SK-N-SH (cell line): ENCODE results near the gene WWOX.

Source experiments
- CTCF ChIP-seq: fragments of 200-600 bp; sonication (generic); IDR thresholded peaks from 2 replicates; pipeline ENCODE4 v1.6.1; 2017; ENCODE audit warnings: antibody characterized with exemption, mild to moderate bottlenecking, moderate library complexity
- JUND ChIP-seq: IDR thresholded peaks from 2 replicates; pipeline ENCODE4 v1.4.0; 2012
- MAX ChIP-seq: IDR thresholded peaks from 2 replicates; pipeline ENCODE4 v1.4.0; 2012; ENCODE audit warnings: low read depth
- MEF2A ChIP-seq: IDR thresholded peaks from 2 replicates; pipeline ENCODE4 v1.4.0; 2012; ENCODE audit warnings: low read depth, borderline replicate concordance
- NRF1 ChIP-seq: IDR thresholded peaks from 2 replicates; pipeline ENCODE4 v1.6.1; 2012; ENCODE audit warnings: low read depth, mild to moderate bottlenecking, low read length
- REST ChIP-seq: IDR thresholded peaks from 2 replicates; pipeline ENCODE4 v1.6.1; 2012; ENCODE audit warnings: mild to moderate bottlenecking, low read depth, low read length, moderate library complexity
- TAF1 ChIP-seq: IDR thresholded peaks from 2 replicates; pipeline ENCODE4 v1.6.1; 2012; ENCODE audit warnings: low read depth, mild to moderate bottlenecking, low read length, moderate library complexity, borderline replicate concordance
- TCF12 ChIP-seq: IDR thresholded peaks from 2 replicates; pipeline ENCODE4 v1.4.0; 2012
- USF1 ChIP-seq: IDR thresholded peaks from 2 replicates; pipeline ENCODE4 v1.4.0; 2012; ENCODE audit warnings: low read depth, borderline replicate concordance
- USF2 ChIP-seq: fragments of 150-350 bp; IDR thresholded peaks from 2 replicates; pipeline ENCODE4 v1.6.1; 2017; ENCODE audit warnings: antibody characterized with exemption, low read length, low read depth, borderline replicate concordance
- YY1 ChIP-seq: IDR thresholded peaks from 2 replicates; pipeline ENCODE4 v1.4.0; 2012; ENCODE audit warnings: low read depth, mild to moderate bottlenecking
- ZBTB33 ChIP-seq: IDR thresholded peaks from 2 replicates; pipeline ENCODE4 v1.4.0; 2012; ENCODE audit warnings: low read depth, borderline replicate concordance

- no peak for TF ChIP-seq TAF1
- no peak for TF ChIP-seq REST
- TF ChIP-seq CTCF: no peak
- no peak for TF ChIP-seq NRF1
- no peak for TF ChIP-seq JUND
- no peak for TF ChIP-seq YY1
- no peak for TF ChIP-seq USF2
- TF ChIP-seq ZBTB33: no peak
- TF ChIP-seq TCF12: no peak
- no peak for TF ChIP-seq MAX
- no peak for TF ChIP-seq USF1
- no peak for TF ChIP-seq MEF2A
These were observed 594.0 kb downstream of the WWOX start for GRCh38 chr16:78693496-78693895.
